Fibroblast of the conjunctiva (primary cell): ENCODE data around the gene NFATC1.
A peak's percentile ranks its signal among the peaks of the same experiment; 100 is the strongest.
"Not testable (repeated sequence)": the region's sequence is repeated elsewhere in the genome, so short reads cannot be mapped to it uniquely, and the experiment has no call there.

Experiments
- DNase-seq: peaks from one replicate; pipeline ENCODE4 v3.0.0-alpha.2; 2010; ENCODE audit warnings: low read depth

Gene NFATC1

DNA sequence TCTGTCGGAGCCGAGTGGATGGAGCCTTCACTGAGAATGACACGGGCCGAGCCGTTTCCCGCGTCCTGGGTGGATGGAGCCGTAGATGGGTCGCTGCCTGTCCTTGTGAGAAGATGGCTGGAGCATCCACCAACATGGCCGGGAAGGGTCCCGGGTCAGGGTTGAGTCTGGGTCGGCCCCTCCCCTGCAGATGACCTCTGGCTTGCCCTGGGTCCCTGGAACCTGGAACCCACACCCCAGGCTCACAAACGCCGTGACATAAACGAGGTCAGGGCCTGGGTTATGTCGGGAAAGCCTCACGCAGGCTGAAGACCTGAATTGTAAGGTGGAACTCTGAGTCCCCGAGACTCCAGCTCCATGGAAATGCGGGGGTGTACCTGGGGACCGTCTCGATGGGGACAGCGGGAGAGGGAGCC lies 94.9 kb downstream of the NFATC1 start:
- no peak for DNase-seq

DNA sequence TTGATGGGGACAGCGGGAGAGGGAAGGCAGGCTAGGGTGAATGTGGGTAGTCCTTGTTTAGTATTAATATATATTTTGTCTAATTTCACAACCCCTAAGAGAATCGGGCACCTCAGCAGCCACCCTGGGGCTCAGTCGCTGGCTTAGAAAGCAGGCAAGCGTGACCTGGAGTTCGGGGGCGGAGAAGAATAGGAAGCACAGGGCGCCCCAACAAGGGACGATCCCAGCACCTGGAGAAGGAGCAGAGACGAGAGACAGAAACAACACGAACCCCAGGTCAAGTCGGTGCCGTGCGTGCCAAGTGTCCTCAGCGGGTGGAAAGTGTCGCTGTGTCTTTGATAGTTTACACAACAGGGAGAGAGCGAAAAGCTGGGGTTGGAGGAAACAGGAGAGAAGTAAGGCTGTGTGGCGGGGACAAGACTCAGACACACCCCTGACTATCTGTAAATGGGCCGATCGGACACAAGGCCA lies 95.4 kb downstream of the NFATC1 start:
- DNase-seq = no peak

DNA sequence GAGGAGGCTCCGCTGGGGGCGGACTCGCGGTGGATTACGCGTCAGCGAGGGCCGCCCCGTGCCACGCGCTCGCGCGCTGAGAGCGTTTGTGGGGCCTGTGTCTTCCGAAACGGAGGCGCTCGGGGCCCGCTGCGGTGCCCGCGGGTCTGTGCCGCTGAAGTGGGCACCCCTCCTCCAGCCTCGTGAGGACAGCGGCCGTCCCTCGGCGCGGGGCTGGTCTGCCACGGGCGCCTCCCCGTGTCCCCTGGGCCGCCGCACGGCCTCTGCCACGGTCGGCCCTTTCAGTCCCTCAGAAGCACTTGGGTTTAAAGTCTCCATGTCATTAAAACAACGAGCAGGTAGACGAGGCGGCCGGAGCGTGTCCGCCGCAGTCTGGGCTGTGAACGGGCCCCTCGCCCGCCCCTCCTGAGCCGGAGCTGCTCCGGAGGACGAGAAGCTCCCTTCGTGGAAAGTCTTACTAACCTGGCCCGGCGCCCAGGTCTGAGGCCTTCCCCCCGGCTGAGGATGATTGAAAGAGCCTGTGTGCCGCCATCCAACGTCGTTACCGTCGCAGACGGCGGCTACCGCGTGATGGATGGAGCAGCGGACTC lies 97.6 kb downstream of the NFATC1 start:
- no peak for DNase-seq

DNA sequence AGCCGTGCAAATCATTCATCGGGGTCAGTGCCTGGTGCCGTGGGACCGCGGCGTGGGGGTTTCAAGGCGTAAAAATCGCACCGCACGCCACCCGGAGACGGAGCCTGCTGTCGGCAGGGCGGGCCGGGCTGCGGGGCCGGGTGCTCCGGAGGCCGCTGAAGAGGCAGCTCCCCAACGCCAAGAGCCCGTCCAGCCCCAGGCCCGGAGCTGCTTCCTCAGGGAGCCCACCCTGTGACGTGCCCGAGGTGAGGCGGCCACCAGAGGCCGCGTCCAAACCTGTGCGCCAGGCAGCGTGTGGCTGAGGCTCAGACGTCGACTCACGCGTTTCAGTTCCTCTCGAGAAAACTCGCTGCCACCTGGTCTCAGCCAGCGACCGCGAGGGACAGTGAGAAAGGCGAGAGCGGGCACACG lies 98.1 kb downstream of the NFATC1 start:
- DNase-seq = no peak

DNA sequence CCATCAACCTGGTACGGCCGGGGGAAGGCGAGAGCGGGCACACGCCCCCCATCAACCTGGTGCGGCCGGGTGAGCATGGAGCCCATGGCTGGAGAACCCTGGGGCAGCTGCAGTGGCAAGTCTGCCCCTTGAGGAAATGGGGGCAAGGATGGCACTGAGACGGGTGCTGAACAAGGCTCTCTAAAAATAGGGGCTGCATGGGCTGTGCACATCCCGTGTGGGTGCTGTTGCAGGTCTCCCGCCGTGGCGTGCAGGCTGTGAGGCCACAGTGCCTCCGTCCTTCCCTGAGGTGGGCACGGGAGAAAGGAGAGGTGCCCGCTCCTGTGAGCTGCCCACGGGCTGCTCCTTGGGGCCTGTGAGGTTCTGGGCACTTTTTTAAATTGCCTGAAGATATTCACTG lies 99.2 kb downstream of the NFATC1 start:
- DNase-seq = no peak

DNA sequence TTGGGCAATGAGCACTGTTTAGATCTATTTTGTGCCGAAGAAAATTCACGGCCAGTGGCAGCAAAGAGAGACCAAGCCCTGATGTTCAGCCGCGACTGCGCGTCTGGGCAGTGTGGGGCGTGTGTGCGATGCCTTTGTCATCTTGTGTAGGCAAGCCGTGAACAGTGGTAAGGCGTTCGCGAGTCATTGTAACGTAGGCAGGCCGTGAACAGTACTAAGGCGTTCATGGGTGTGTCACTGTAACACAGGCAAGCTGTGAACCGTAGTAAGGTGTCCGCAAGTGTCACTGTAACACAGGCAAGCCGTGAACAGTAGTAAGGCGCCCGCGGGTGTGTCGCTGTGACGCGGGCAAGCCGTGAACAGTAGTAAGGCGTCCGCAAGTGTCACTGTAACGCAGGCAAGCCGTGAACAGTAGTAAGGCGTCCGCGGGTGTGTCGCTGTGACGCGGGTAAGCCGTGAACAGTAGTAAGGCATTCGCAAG lies 99.9 kb downstream of the NFATC1 start:
- no peak for DNase-seq

DNA sequence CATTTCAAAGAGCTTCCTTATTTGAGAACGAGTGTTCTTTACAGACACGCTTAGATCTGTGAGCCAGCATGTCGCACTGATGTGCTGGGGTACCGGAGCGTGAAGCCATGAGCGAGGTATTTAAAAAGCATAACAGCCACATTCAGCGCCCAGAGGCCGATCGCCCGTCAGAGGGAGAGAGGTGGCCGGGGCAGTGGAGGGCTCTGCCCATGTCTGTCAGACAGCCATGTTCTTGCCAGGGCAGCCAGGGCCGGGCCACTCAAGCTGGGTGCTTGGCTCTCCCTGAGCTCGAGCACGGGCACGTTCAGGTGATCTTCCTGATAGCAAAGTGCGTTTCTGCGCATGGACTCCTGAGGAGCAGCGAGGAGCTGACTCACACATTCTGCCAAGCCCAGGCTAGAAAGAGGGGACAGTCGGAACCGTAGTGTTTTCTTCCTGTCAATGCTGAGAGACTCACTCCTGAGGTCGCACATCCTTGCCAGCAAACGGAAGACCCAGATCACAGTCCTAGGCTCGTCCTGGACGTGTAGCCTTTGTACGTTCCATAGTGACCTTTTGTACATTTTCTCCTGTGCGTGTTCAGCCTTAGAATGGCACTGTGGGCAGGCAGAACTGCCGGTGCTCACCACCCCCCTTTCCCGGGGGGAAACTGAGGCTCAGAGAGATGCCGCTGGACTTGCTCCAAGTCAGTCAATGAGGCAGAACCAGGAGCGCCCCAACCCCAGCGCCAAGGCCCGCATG lies 100.7 kb downstream of the NFATC1 start:
- DNase-seq = no peak

DNA sequence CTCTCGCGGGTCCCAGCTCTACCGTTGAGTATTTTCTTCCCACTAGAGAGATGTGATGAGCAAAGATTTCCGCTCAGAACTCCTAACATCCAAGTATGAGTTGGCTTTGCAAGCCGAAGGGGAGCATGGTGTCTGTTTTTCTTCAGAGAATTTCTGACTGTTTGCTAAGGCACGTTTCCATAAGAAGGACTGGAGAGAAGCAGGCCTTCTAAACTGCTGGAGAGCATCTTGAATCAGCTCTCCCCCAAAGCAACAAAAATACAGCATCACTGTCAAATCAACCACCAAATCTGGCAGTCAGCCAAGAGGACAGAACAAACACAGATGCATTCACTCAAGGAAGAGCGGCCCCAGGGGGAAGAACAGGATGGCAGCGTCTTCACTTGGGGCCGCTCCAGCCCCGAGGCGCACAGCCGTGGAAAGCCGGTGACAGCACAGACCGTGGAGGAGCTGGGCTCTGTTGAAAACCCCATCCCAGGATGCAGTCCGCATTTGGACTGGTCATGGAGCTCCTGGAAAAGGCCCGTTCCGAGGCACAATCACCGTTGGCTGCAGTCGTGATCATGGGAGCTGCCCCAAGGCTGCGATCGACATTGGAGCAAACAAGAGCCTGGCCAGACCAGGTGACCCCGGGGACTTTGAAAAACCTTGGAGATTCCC lies 101.4 kb downstream of the NFATC1 start:
- DNase-seq = peak; percentile 44

DNA sequence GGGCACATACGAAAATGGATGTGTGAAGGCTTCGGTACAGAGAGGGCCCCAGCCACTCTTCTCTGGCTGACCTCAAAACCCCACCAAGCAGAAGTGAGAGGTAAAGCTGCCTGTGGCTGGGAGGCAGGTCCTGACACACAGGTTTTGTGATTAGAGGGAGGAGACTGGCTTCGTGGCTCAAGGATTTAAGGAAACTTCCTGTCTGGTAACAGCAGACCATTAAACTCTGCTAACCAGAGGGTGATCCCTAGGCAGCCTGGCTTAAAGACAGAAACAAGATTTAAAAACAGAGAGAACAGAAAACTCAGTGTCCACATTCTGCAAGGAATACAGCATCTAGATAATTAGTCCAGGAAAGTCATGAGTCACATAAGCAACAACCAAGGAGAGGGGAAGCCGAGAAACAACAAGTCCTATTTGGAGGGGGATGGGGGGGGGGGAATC lies 101.9 kb downstream of the NFATC1 start:
- DNase-seq = no peak

DNA sequence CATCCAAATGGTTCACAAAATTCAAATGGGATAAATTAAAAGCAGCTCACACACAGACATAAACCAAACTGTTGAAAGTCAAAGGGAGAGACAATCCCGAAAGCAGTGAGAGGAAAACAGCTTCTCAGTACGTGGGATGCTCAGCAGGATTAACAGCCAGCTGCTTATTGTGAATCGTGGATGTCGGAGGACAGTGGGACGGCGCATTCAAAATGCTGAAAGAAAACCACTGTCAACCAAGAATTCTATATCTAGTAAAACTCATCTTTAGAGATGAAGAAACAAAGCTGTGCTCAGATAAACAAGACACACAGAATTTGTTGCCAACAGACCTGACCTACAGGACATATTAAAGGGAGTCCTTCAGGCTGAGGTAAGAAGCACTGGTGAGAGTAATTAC lies 102.9 kb downstream of the NFATC1 start:
- no peak for DNase-seq

DNA sequence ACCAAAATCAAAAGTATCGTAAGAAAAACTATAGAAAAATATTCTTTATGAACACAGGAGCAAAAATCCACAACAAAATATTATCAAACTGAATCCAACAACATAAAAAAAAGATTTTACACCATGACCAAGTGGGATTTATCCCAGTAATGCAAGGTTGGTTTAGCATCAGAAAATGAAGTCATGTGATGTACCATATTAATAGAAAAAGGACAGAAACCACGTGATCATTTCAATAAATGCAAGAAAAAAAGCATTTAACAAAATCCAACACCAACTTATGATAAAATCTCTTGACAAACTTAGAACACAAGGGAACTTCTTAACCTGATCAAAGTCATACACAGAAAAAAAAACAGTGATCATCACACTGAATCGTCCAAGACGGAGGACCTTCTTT lies 105.3 kb downstream of the NFATC1 start:
- no peak for DNase-seq

DNA sequence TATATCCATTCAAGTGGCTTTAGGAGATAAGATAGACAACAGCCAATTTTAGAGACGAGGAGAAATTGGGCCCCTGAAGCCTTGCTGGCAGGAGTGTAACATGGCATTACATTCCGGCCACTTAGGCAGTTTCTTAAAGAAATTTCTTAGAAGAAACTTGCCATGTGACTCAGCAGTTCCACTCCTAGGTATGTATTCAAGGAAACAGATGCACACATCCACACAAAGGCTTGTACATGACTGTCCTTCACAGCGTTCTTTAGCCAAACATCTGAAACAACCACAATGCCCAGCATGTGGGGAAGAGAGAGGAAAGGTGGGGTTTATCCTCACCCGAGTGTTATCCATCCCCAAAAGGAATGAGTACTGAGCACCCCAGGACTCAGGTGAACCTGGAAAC lies 107.1 kb downstream of the NFATC1 start:
- DNase-seq = no peak

DNA sequence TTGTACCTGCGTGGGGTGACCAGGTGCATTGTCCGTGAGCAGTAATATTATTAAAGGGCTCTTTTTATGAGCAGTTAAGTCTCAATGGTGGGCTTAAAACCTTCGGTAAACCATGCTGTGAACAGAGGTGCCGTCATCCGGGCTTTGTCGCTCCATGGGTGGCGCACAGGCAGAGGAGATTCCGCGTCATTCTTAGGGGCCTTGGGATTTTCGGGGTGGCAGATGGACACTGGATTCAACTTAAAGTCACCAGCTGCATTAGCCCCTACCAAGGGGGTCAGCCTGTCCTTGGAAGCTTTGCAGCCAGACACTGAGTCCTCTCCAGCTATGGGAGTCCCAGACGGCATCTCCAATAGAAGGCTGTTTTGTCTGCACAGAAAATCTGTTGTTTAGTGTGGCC lies 107.7 kb downstream of the NFATC1 start:
- no peak for DNase-seq

DNA sequence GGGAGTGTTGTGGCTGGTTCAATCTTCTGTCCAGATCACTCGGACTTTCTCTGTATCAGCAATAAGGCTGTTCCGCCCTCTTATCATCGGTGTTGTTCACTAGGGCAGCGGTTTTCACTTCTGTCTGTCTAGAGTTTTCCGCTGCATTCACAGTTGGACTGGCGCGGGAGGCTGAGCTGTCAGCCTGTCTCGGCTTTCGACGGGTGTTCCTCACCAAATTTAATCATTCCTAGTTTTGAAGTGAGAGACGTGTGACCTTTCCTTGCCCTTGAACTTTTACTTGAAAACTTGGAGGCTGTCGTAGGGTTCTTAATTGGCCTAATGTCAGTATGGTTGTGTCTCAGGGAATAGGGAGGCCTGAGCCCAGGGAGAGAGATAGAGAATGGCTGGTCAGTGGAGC lies 108.3 kb downstream of the NFATC1 start:
- DNase-seq = no peak

DNA sequence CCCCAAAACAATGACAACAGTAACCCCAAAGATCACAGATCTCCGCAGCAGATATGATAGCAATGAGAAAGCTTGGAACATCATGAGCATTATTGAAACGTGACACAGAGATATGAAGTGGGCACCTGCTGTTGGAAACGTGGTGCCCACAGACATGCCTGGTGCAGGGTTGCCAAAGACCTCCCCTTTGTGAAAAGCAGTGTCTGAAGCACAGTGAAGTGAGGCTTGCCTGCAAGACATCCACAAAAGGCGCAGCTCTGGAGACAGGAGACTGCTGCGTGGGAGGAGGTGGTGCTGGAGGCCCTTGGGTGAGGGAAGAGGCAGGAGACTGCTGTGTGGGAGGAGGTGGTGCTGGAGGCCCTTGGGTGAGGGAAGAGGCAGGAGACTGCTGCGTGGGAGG lies 108.8 kb downstream of the NFATC1 start:
- DNase-seq = not testable (repeated sequence)

DNA sequence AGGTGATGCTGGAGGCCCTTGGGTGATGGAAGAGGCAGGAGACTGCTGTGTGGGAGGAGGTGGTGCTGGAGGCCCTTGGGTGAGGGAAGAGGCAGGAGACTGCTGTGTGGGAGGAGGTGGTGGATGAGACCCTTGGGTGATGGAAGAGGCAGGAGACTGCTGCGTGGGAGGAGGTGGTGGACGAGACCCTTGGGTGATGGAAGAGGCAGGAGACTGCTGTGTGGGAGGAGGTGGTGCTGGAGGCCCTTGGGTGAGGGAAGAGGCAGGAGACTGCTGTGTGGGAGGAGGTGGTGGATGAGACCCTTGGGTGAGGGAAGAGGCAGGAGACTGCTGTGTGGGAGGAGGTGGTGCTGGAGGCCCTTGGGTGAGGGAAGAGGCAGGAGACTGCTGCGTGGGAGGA lies 109.7 kb downstream of the NFATC1 start:
- DNase-seq = not testable (repeated sequence)

DNA sequence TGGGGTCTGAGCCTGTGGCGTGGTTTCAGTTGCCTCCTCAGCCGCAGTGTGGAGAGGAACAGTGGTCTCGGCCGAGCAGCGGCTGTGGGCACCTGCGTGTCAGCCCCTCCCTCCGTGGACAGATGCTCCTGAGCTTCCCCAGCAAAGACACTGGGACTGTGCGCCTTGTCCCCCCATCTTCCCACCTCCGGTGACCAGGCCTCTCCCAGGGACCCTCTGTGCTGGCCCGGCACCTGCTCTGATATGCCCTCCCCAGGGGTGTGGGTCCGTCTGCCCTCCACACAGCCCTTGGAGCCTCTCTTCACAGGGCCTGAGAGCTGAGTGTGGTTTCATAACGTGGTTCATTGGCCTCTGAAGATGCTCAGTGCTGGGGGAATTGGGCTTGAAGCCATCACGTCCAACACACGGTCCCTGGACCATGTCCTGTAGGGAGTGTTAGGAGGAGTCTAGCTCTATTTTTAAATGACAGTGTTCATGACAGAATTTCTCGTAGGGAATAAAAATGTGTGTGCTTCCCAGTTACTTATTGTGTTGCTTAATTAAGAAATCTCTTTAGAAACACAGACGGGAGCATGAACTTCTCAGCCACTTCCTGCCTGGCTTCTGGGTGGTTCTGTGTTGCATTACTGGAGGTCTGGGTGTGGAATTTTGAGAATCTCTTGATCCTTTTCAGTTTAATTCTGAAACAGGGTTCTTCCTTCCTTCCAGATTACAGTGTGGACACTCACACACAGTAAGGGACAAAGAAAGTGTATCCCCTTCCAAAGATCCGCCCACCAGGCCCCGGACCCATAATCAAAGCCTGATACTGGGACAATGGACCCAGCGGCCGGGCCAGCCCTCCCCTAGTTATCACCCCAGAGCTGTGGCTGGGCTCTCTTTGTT lies 110.7 kb downstream of the NFATC1 start:
- DNase-seq = no peak

DNA sequence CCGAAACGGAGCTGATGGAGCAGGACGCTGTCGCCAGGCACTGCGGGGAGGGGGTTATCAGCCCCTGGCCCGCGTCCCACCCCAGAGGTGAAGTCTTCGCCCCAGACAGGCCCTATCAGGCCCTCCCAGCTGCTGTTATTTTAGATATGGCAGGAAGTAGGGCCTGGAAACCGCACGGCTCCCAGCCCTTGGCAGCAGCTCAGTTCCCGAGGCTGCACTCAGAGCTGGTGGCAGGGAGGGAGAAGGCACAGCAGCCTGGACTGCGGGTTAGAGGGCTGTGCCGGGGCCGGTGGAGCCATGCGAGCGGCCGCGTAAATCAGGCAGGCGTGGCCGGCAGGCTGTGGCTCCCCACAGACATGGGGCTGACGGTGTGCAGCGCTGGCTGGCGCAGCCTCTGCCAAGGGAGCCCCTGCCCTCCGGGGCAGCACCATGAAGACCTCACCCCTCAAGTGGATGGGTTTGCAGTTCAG lies 111.4 kb downstream of the NFATC1 start:
- no peak for DNase-seq

DNA sequence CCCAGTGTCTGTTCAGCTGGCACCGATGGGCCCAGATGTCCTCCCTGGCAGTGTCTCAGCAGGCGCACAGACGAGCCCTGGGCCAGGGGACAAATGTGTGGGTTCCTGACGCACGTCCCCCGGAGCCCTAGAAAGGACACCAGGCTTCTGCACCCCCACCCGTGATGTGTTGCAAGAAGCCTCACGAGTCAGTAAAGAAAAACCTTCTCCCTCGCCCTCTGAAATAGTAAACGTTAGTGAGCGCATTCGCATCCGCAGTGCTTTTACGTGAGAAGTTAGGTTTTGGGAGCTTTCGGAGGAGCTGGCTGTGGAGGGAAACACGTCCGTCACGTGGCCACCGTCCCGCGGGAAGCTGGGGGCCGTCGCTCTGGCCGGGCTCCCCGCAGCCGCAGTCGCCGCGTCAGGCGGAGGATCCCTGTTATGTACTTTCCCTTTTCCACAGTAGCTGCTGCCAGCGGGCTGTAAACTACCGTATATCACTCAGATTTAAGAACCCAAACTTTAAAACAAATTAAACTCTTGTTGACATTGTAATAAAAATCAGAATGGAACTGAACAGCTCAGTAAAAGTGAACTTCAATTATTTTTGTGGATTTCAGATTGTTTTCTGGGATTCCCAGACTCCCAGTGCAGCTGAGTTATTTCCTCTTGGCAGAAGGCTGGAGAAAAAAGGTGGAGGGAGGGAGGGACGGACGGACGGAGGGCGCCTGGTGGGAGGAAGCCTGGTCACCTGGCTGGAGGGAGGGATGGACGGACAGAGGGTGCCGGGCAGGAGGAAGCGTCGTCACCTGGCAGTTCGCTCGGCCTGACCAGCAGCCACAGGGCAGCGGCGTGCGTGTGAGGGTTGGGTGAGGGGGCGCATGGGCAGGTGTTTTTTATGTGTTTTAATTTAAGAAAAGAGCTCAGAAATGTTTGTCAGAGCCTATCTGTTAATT lies 112.1 kb downstream of the NFATC1 start:
- DNase-seq = peak; percentile 12

DNA sequence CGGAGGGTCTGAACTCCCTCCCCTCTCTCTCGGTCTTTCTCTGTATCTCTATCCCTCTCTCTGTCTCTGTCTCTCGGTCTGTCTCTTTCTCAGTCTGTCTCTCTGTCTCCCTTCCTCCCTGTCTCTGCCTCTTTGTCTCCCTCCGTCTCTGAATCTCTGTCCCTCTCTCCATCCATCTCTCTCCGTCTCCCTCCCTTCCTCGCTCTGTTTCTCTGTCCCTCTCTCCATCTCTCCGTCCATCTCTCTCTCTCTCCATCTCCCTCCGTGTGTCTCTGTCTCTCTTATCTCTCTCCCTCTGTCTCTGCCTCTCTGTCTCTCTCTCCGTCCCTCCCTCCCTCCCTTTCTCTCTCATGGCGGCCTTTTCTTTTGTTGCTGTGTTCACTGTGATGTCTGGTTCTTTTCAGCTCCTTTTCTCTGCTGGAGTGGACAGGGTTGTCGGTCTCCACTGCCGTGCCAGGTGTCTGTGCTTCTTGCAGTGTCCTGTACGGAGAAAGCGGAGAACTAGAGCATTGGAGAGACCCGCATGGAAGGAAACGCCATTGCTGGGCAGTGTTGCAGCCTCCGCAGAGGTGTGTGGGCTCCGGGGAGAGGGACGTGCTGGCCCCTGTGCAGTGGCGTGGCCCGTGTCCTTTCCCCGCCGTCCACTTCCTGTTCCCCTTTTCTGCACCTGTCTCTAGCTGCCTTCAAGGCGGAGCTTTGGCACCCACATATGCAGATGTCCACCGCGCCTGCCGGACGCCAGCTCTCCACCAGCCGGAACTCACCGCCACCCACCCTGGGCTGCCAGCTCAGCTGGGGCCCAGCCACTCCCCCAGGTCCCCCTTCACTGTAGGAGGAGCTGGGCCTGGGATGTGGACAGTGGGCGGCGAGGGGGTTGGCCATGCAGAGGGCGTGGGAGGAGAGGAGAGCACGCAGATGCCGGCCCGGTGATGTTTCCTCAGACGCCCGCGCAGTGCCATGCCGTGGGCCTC lies 113.1 kb downstream of the NFATC1 start:
- no peak for DNase-seq
